Fibroblast of peridontal ligament (primary cell): ENCODE data around the gene ZNF580.

Experiments
- DNase-seq: peaks from one replicate; pipeline ENCODE4 v3.0.0-alpha.2; 2010; ENCODE audit errors: extremely low read depth

Gene ZNF580

GRCh38 chr19:55624109-55625003 lies 16.4 kb upstream of the ZNF580 start, which contains the start of gene ZNF784:
Gene ZNF784, minus strand, starts transcription at chr19:55624566. Its CDS starts 5 bp downstream, at chr19:55624561.
- DNase-seq = peak; percentile 90

- DNase-seq = no peak
These were observed 15.8 kb upstream of the ZNF580 start for GRCh38 chr19:55625004-55625326.

- no peak for DNase-seq
These were observed 14.5 kb upstream of the ZNF580 start for GRCh38 chr19:55626350-55626749.

- peak; percentile 98 for DNase-seq
These were observed 8.4 kb upstream of the ZNF580 start for GRCh38 chr19:55632463-55632834.

- no peak for DNase-seq
These were observed 6.9 kb upstream of the ZNF580 start for GRCh38 chr19:55633861-55634260.

GRCh38 chr19:55635334-55635717 lies 5.5 kb upstream of the ZNF580 start:
- no peak for DNase-seq

- DNase-seq = no peak
These were observed 4.9 kb upstream of the ZNF580 start for GRCh38 chr19:55635856-55636440.

- DNase-seq = no peak
These were observed 4.1 kb upstream of the ZNF580 start for GRCh38 chr19:55636723-55637122.

GRCh38 chr19:55637534-55637933 lies 3.3 kb upstream of the ZNF580 start:
- DNase-seq = no peak

- no peak for DNase-seq
These were observed 1.9 kb upstream of the ZNF580 start for GRCh38 chr19:55638864-55639359.

GRCh38 chr19:55640043-55640576 lies 692 bp upstream of the ZNF580 start:
- DNase-seq = peak; percentile 58

- peak; percentile 26 for DNase-seq
These were observed 787 bp downstream of the ZNF580 start for GRCh38 chr19:55641426-55642152.

GRCh38 chr19:55642153-55643002 lies 1.6 kb downstream of the ZNF580 start:
- DNase-seq = no peak

GRCh38 chr19:55643003-55643886 lies 2.4 kb downstream of the ZNF580 start, which contains the start of gene ZNF581:
Gene ZNF581, plus strand, starts transcription at chr19:55643649. Its CDS starts 923 bp downstream, at chr19:55644572.
- peak; percentile 67 for DNase-seq

- DNase-seq = no peak
These were observed 3.0 kb downstream of the ZNF580 start for GRCh38 chr19:55643887-55644176.

- no peak for DNase-seq
These were observed 3.5 kb downstream of the ZNF580 start for GRCh38 chr19:55644191-55644833.

- no peak for DNase-seq
These were observed 4.2 kb downstream of the ZNF580 start for GRCh38 chr19:55644842-55645511.

- no peak for DNase-seq
These were observed 4.7 kb downstream of the ZNF580 start for GRCh38 chr19:55645512-55645881.
